K562 (cell line): ENCODE results near the gene ERCC6L. TPM values are rescaled to one million over a fixed set of nuclear protein-coding genes. Genes with fewer than 3 reads are reported as not detected.

Experiments used
- ATAC-seq: fragments of 200-7000 bp; cut with Tn5 transposase; 3 replicates; pipeline ENCODE4 v1.9.1; 2020; ENCODE audit warnings: moderate library complexity
- BruUV-seq: library from RNA; stranded (reverse); fragments of 400-500 nt; replicated peaks from 2 replicates; lab custom pipeline; 2021; lab: Mats Ljungman, UMichigan
- CTCF ChIA-PET: fragments of 300-600 bp; formaldehyde crosslinking; extraction: SDS; loops from one replicate; lab custom pipeline; 2021; ENCODE audit warnings: low intra/inter-chr PET ratio; lab: Yijun Ruan, JAX
- POLR2A ChIA-PET: fragments of 300-600, 350-650 bp; sonication (Branson Sonifier 250); formaldehyde crosslinking; extraction: SDS; loops from one replicate; lab custom pipeline; 2021; ENCODE audit warnings: antibody characterized with exemption, inconsistent platforms; lab: Yijun Ruan, JAX
- DNase-seq, 4 experiments: peaks; one replicate each; pipeline versions ENCODE4 v3.0.0 to v3.0.0-alpha.2; 2011 to 2018; ENCODE audit warnings: low spot score in 3 of 4, mixed read lengths in 3 of 4; ENCODE audit errors: extremely low read depth in 1 of 4
- FAIRE-seq: peaks from 2 replicates; lab custom pipeline; 2011; peaks lifted over from hg19 to GRCh38; lab: Jason Lieb, UNC
- H2AFZ ChIP-seq: 2 replicates; pipeline ENCODE4 v1.6.0; 2011; ENCODE audit warnings: low read depth, low read length, control low read depth, inconsistent platforms
- H3K27ac ChIP-seq: fragments of 200-600 bp; 3 replicates; pipeline ENCODE4 v1.8.0; 2011; ENCODE audit warnings: low read depth, mild to moderate bottlenecking, control low read depth, inconsistent platforms, low read length, moderate library complexity, mixed read lengths; ENCODE audit errors: extremely low read depth
- H3K27me3 ChIP-seq, 2 experiments: fragments of 300-600 bp in 1 of 2; 2 replicates in 1 of 2; 3 replicates in 1 of 2; pipeline versions ENCODE4 v1.6.0 to v1.8.0; 2011; ENCODE audit warnings: inconsistent platforms in 2 of 2, low read length in 2 of 2, mild to moderate bottlenecking in 1 of 2, mixed read lengths in 1 of 2, moderate library complexity in 1 of 2; ENCODE audit not compliant: control insufficient read depth in 2 of 2, insufficient read depth in 2 of 2
- H3K36me3 ChIP-seq: fragments of 300-600 bp; 3 replicates; pipeline ENCODE4 v1.8.0; 2011; ENCODE audit warnings: mild to moderate bottlenecking, low read length, inconsistent platforms; ENCODE audit not compliant: control insufficient read depth, insufficient read depth
- H3K4me1 ChIP-seq, 2 experiments: fragments of 200-600 bp in 1 of 2; replicated peaks in 1 of 2; 2 replicates in 1 of 2; 3 replicates in 1 of 2; pipeline versions ENCODE4 v1.5.1 to v1.8.0; 2011; ENCODE audit warnings: inconsistent platforms in 2 of 2, low read length in 2 of 2, mild to moderate bottlenecking in 1 of 2, mixed read lengths in 1 of 2, moderate library complexity in 1 of 2; ENCODE audit not compliant: control insufficient read depth in 2 of 2, insufficient read depth in 2 of 2
- H3K4me2 ChIP-seq: 2 replicates; pipeline ENCODE4 v1.6.1; 2011; ENCODE audit warnings: low read length, control low read depth, inconsistent platforms, mixed read lengths; ENCODE audit not compliant: insufficient read depth
- H3K4me3 ChIP-seq: fragments of 200-600 bp; sonication (generic), shearing (Covaris generic); 2 replicates; pipeline ENCODE4 v1.5.1; 2016; ENCODE audit warnings: control low read depth, inconsistent platforms
- H3K79me2 ChIP-seq: fragments of 200-600 bp; 3 replicates; pipeline ENCODE4 v1.8.0; 2011; ENCODE audit warnings: low read length, inconsistent platforms; ENCODE audit not compliant: control insufficient read depth, insufficient read depth
- H3K9ac ChIP-seq, 2 experiments: 2 replicates each; pipeline versions ENCODE4 v1.6.0 to v1.6.1; 2011; ENCODE audit warnings: low read depth in 2 of 2, low read length in 2 of 2, control low read depth in 1 of 2, inconsistent platforms in 1 of 2, mild to moderate bottlenecking in 1 of 2, mixed read lengths in 1 of 2; ENCODE audit not compliant: insufficient read depth in 1 of 2
- H3K9me1 ChIP-seq: one replicate; pipeline ENCODE4 v1.6.0; 2011; ENCODE audit warnings: inconsistent platforms, mild to moderate bottlenecking, low read length, moderate library complexity; ENCODE audit not compliant: control insufficient read depth, insufficient read depth
- H3K9me3 ChIP-seq: replicated peaks from 2 replicates; pipeline ENCODE4 v1.5.1; 2011; ENCODE audit warnings: low read depth, low read length, inconsistent platforms; ENCODE audit not compliant: control insufficient read depth, insufficient read depth
- H4K20me1 ChIP-seq: replicated peaks from 2 replicates; pipeline ENCODE4 v1.6.1; 2011; ENCODE audit warnings: low read length, inconsistent platforms, mixed read lengths; ENCODE audit not compliant: control insufficient read depth, insufficient read depth
- EGR1 ChIP-seq: fragments of 450-650 bp; conservative IDR thresholded peaks from 2 replicates; pipeline ENCODE4 v1.6.1; 2017; ENCODE audit warnings: mild to moderate bottlenecking
- EP400 ChIP-seq: fragments of 450-650 bp; IDR thresholded peaks from 2 replicates; pipeline ENCODE4 v1.6.1; 2017; ENCODE audit warnings: antibody characterized with exemption, mild to moderate bottlenecking, moderate library complexity
- HDAC8 ChIP-seq: fragments of 450-650 bp; IDR thresholded peaks from 2 replicates; pipeline ENCODE4 v1.6.1; 2016; ENCODE audit warnings: mild to moderate bottlenecking, missing genetic modification characterization, moderate library complexity, missing compliant biosample characterization
- KDM1A ChIP-seq, 2 experiments: fragments of 450-650 bp; IDR thresholded peaks; 2 replicates each; pipeline ENCODE4 v1.6.1; 2016; ENCODE audit warnings: mild to moderate bottlenecking in 2 of 2
- KHSRP ChIP-seq: fragments of 450-650 bp; IDR thresholded peaks from 2 replicates; pipeline ENCODE4 v1.6.1; 2017
- MYC ChIP-seq, 2 experiments: fragments of 250-450 bp in 1 of 2; sonication (Bioruptor Pico) in 1 of 2; IDR thresholded peaks; 2 replicates each; pipeline versions ENCODE4 v1.5.1 to v1.6.1; 2012 to 2021; ENCODE audit warnings: low read depth in 2 of 2, borderline replicate concordance in 1 of 2, improper control_type of control experiment in 1 of 2, low read length in 1 of 2, mild to moderate bottlenecking in 1 of 2, moderate library complexity in 1 of 2
- NEUROD1 ChIP-seq: fragments of 150-350 bp; IDR thresholded peaks from 2 replicates; pipeline ENCODE4 v1.6.1; 2014; ENCODE audit warnings: borderline replicate concordance, low read length, low read depth; ENCODE audit not compliant: partially characterized antibody
- NR1H2 ChIP-seq: sonication (generic); formaldehyde crosslinking; IDR thresholded peaks from 2 replicates; pipeline ENCODE4 v1.4.0; 2020; ENCODE audit warnings: mild to moderate bottlenecking, missing genetic modification reagents
- NR2C2 ChIP-seq, 2 experiments: fragments of 200-800 bp in 1 of 2; sonication (Bioruptor generic) in 1 of 2; sonication (generic) in 1 of 2; formaldehyde crosslinking in 1 of 2; IDR thresholded peaks; 2 replicates each; pipeline versions ENCODE4 v1.6.1 to v1.8.0; 2016 to 2022; ENCODE audit warnings: mild to moderate bottlenecking in 1 of 2, missing compliant biosample characterization in 1 of 2, missing genetic modification characterization in 1 of 2, missing genetic modification reagents in 1 of 2
- NRF1 ChIP-seq, 2 experiments: fragments of 450-650 bp; IDR thresholded peaks in 1 of 2; conservative IDR thresholded peaks in 1 of 2; 2 replicates each; pipeline ENCODE4 v1.6.1; 2014; ENCODE audit warnings: mild to moderate bottlenecking in 2 of 2
- PHTF2 ChIP-seq: fragments of 250-450 bp; sonication (Bioruptor Pico); IDR thresholded peaks from 2 replicates; pipeline ENCODE4 v1.5.0; 2021; ENCODE audit warnings: mild to moderate bottlenecking
- POLR2B ChIP-seq: fragments of 450-650 bp; IDR thresholded peaks from 2 replicates; pipeline ENCODE4 v1.6.1; 2018; ENCODE audit warnings: low read depth; ENCODE audit not compliant: partially characterized antibody
- RB1 ChIP-seq: fragments of 450-650 bp; IDR thresholded peaks from 2 replicates; pipeline ENCODE4 v1.6.1; 2017; ENCODE audit warnings: low read depth, mild to moderate bottlenecking
- RBM14 ChIP-seq: fragments of 200-400 bp; formaldehyde crosslinking; IDR thresholded peaks from 2 replicates; pipeline ENCODE4 v1.6.1; 2018; ENCODE audit warnings: low read depth, mild to moderate bottlenecking, low read length, moderate library complexity, borderline replicate concordance; ENCODE audit not compliant: insufficient read depth
- TAF1 ChIP-seq: IDR thresholded peaks from 2 replicates; pipeline ENCODE4 v1.6.1; 2011; ENCODE audit warnings: mild to moderate bottlenecking, low read length, moderate library complexity; ENCODE audit not compliant: insufficient read depth, control insufficient read depth, severe bottlenecking; ENCODE audit errors: extremely low read depth
- TBP ChIP-seq: optimal IDR thresholded peaks from 2 replicates; pipeline ENCODE3; 2011; ENCODE audit warnings: low read depth, low read length, improper control_type of control experiment
- ZKSCAN8 ChIP-seq: fragments of 200-800 bp; sonication (Bioruptor generic); IDR thresholded peaks from 2 replicates; pipeline ENCODE4 v1.6.1; 2016; ENCODE audit warnings: missing genetic modification characterization, missing compliant biosample characterization
- ZNF316 ChIP-seq: fragments of 450-650 bp; IDR thresholded peaks from 2 replicates; pipeline ENCODE4 v1.6.1; 2016
- WGBS: fragments of 100-300 bp; shearing (Covaris generic); methylation state at CpG from one replicate; pipeline ENCODE4 v1.1.6; 2016; ENCODE audit warnings: low coverage, mixed read lengths; ENCODE audit not compliant: insufficient coverage; ENCODE audit errors: missing lambda C conversion rate; 5-methylcytosine and 5-hydroxymethylcytosine counted together
- in situ Hi-C: fragments of 300-500 bp; cut with MboI; formaldehyde crosslinking; loops from 4 replicates; pipeline ENCODE4 v1.15.0; 2018; ENCODE audit warnings: inconsistent platforms, mixed read lengths
- intact Hi-C: fragments of 100-400 bp; cut with micrococcal nuclease; formaldehyde crosslinking; loops from 2 replicates; pipeline ENCODE4 v1.14.2; 2022
- polyA plus RNA-seq, 8 experiments: library from polyadenylated mRNA; depleted of rRNA in 4 of 8; stranded (reverse) in 5 of 8; unstranded in 3 of 8; fragments of >200 nt; fragmentation: Nextera tagmentation in 2 of 8; fragmentation: Illumina TruSeq in 1 of 8; extraction: Ambion mirVana in 2 of 8; extraction: Trizol in 1 of 8; gene quantifications; 2 replicates each; pipeline versions ENCODE4 v1.2.1 to v1.2.3, GENCODE V29; 2011 to 2014; ENCODE audit warnings: inconsistent platforms in 1 of 8, missing spikeins in 1 of 8
- total RNA-seq, 7 experiments: library from RNA; depleted of rRNA in 6 of 7; stranded (reverse); fragments of >200 nt in 6 of 7; fragmentation: Illumina TruSeq in 2 of 7; extraction: Trizol in 2 of 7; gene quantifications; 2 replicates each; pipeline versions ENCODE4 v1.2.1 to v1.2.3, GENCODE V29; 2011 to 2021; ENCODE audit warnings: low replicate concordance in 1 of 7
- TF ChIP-seq, protein P1 (sequence below), 2 experiments: fragments of 450-650 bp; conservative IDR thresholded peaks; 2 replicates each; pipeline ENCODE4 v1.6.1; 2017; ENCODE audit warnings: mild to moderate bottlenecking in 2 of 2, moderate library complexity in 2 of 2

ERCC6L gene
- total and polyA plus RNA-seq, 9 of the 15 experiments (the other 6 are each of a cell fraction or from before 2014, with no cell fraction given): 6.4 to 17.4 (median 11.9) TPM

DNA sequence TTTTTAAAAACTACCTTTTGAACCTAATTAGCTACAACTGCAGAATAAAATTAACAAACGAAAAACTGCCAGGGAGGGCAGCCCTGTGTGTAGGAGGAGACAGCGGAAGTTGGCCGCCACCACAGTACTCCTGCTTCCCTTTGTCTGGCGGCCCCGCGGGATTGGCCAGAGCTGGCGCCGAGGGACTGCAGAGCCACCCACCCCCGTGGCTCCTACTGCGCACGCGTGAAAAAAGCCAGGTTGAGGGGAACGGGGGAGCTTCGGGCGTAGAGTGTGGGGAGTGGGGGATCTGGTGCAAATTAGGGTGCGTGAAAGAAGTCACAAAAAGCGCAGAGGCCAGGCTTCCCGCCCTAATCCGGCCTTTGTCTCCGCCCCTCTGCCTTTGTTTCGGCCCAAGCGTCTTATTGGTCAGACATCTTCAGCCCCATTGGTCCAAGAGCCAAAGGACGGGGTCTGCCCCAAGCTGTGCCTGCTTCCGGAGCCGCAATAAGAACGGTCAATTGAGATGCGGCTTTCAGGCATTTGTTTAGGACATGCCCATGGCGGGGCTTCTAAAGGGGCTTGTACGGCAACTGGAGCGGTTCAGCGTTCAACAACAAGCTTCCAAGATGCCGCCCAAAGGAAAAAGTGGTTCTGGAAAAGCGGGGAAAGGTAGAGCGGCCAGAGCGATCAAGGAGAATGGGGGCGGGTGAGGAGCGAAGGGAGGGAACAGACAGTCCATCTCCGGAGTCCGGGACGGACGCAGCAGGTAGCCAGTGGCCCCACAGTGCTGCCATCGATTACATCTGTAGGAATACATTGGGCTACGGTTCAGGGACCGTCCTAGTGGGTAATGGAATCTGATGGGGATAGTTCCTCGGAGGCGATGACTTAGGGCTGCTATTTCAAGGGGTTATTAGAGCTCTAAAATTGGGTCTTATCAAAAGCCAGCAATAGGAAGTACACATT lies 57.4 kb downstream of the ERCC6L start, which contains the start of gene PIN4:
Gene PIN4 (plus strand): TSS at position 580 of the 948 bp plus-strand sequence. CDS start 29 bp downstream, at position 609.
- ATAC-seq (peak; percentile 97), DNase-seq (peak; percentile 82 to 96 (median 88)), FAIRE-seq (peak; percentile 97)
- no peaks in the 10 kb centered on the region for H3K9me1 ChIP-seq
- ChIA-PET CTCF (no interaction called here), POLR2A (interaction anchor here (0.6 to 1.2 kb wide), 7 partner anchors 9 to 186 kb away, joined by 3 to 7 read pairs (median 3); partner anchors contain the start of gene RPS4X)
- peak within 1 kb of the TSS; percentile 83 for H3K4me3 ChIP-seq
- BruUV-seq: no TSS peak
- under 1% methylated on average over 24 of the region's 46 CpGs for WGBS
- peak within 1 kb of the TSS; percentile 96 for H3K4me2 ChIP-seq
- peaks cover 17% of the 10 kb centered on the region for H3K79me2 ChIP-seq
- peak within 1 kb of the TSS; percentile 93 for H2AFZ ChIP-seq
- in situ Hi-C loops (no loop called here), intact Hi-C loops (no loop called here)
- H3K9ac ChIP-seq: peak within 1 kb of the TSS; percentile 88 to 95
- peak within 1 kb of the TSS; percentile 84 for H3K27ac ChIP-seq
- H4K20me1 ChIP-seq: no peaks in the 10 kb centered on the region
- H3K4me1 ChIP-seq: peaks cover 0 to 7% of the 10 kb centered on the region in 2 experiments; a peak in 3 of 5 replicates
- no peaks in the 10 kb centered on the region for H3K27me3 ChIP-seq
- no peaks in the 10 kb centered on the region; the same call in 2 of the 3 replicates for H3K36me3 ChIP-seq
- H3K9me3 ChIP-seq: no peaks in the 10 kb centered on the region
- peak; percentile 98 for TF ChIP-seq TBP
- TF ChIP-seq PHTF2 (CRISPR knock-in tag): no peak
- no peak for TF ChIP-seq NR1H2 (CRISPR knock-in tag)
- TF ChIP-seq ZKSCAN8 (CRISPR knock-in tag): no peak
- TF ChIP-seq HDAC8 (tag): no peak
- TF ChIP-seq TAF1: peak; percentile 25
- peak; percentile 59; the same call in 1 of the 2 replicates for TF ChIP-seq EP400
- no peak for TF ChIP-seq ZNF316
- TF ChIP-seq RBM14: no peak
- TF ChIP-seq KHSRP: no peak
- peak; percentile 28 for TF ChIP-seq EGR1
- TF ChIP-seq NR2C2 (CRISPR knock-in tag; IDR thresholded peaks at IDR 0.05): peak; percentile 92
- peak; percentile 99 for TF ChIP-seq NR2C2 (tag; IDR thresholded peaks at IDR 0.05)
- TF ChIP-seq KDM1A (IDR thresholded peaks at IDR 0.05): no peak
- 0 out of 2 replicates have a peak, but pooled peaks have one; percentile 12 for TF ChIP-seq RB1
- TF ChIP-seq MYC (IDR thresholded peaks at IDR 0.05; ENCODE audit: low read depth, low read length): 0 out of 2 replicates have a peak, but pooled peaks have one; percentile 21
- TF ChIP-seq MYC (CRISPR knock-in tag; IDR thresholded peaks at IDR 0.05; ENCODE audit: borderline replicate concordance, low read depth): no peak
- peak; percentile 67 for TF ChIP-seq POLR2B
- TF ChIP-seq, protein P1, sequence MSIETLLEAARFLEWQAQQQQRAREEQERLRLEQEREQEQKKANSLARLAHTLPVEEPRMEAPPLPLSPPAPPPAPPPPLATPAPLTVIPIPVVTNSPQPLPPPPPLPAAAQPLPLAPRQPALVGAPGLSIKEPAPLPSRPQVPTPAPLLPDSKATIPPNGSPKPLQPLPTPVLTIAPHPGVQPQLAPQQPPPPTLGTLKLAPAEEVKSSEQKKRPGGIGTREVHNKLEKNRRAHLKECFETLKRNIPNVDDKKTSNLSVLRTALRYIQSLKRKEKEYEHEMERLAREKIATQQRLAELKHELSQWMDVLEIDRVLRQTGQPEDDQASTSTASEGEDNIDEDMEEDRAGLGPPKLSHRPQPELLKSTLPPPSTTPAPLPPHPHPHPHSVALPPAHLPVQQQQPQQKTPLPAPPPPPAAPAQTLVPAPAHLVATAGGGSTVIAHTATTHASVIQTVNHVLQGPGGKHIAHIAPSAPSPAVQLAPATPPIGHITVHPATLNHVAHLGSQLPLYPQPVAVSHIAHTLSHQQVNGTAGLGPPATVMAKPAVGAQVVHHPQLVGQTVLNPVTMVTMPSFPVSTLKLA (conservative IDR thresholded peaks at IDR 0.05): peak; percentile 32 to 40; a peak in 3 of 4 replicates
- TF ChIP-seq NRF1 (conservative IDR thresholded peaks at IDR 0.05 in 1 of 2, IDR thresholded peaks at IDR 0.05 in 1 of 2): peak; percentile 87 to 89
- TF ChIP-seq NEUROD1: peak; percentile 95
